MV-4-11 (cell line): ENCODE results near the gene BAMBI.

ENCODE experiments used
- DNase-seq: peaks from one replicate; lab custom pipeline; 2025; lab: John Stamatoyannopoulos, UW

The BAMBI gene

GRCh38 chr10:28705472-28705871, 28.2 kb downstream of the BAMBI start:
- no peak for DNase-seq

GRCh38 chr10:28709001-28709710, 31.8 kb downstream of the BAMBI start:
- DNase-seq: no peak

GRCh38 chr10:28710202-28710886, 33.0 kb downstream of the BAMBI start:
- DNase-seq: no peak

- DNase-seq: no peak
Observed at GRCh38 chr10:28711041-28711440, 33.7 kb downstream of the BAMBI start.

GRCh38 chr10:28711776-28712175, 34.5 kb downstream of the BAMBI start:
- no peak for DNase-seq

GRCh38 chr10:28713626-28714352, 36.5 kb downstream of the BAMBI start:
- DNase-seq: no peak

GRCh38 chr10:28714401-28715053, 37.2 kb downstream of the BAMBI start:
- no peak for DNase-seq

GRCh38 chr10:28715246-28715645, 37.9 kb downstream of the BAMBI start:
- no peak for DNase-seq

GRCh38 chr10:28715757-28716156, 38.4 kb downstream of the BAMBI start:
- DNase-seq: no peak

GRCh38 chr10:28716748-28717147, 39.4 kb downstream of the BAMBI start:
- DNase-seq: no peak

GRCh38 chr10:28717656-28718201, 40.4 kb downstream of the BAMBI start:
- no peak for DNase-seq

- DNase-seq: no peak
Observed at GRCh38 chr10:28719789-28720436, 42.6 kb downstream of the BAMBI start.

GRCh38 chr10:28721318-28721951, 44.1 kb downstream of the BAMBI start:
- DNase-seq: no peak

GRCh38 chr10:28722065-28722803, 44.9 kb downstream of the BAMBI start:
- DNase-seq: no peak

GRCh38 chr10:28728366-28728765, 51.0 kb downstream of the BAMBI start:
- DNase-seq: no peak

- DNase-seq: peak; percentile 84
Observed at GRCh38 chr10:28730031-28730778, 52.9 kb downstream of the BAMBI start.

GRCh38 chr10:28732091-28732490, 54.8 kb downstream of the BAMBI start:
- no peak for DNase-seq
